Activated T-cell treated with anti-CD3 and anti-CD28 coated beads, Interleukin-2, amount 50 U/mL, for 72 hours (primary cell): ENCODE measurements around the gene CDR2L. TPM values are rescaled to one million over a fixed set of nuclear protein-coding genes. Genes with fewer than 3 reads are reported as not detected.
A peak's percentile ranks its signal among the peaks of the same experiment; 100 is the strongest.

Experiments used
- ATAC-seq, 2 donors: fragments of 150-1000 bp; cut with Tn5 transposase; replicated peaks in 1 of 2; 2 replicates each; pipeline ENCODE4 v1.10.0; 2021; ENCODE audit warnings: moderate library complexity in 2 of 2, mild to moderate bottlenecking in 1 of 2
- DNase-seq, 2 donors: peaks; one replicate each; pipeline ENCODE4 v3.0.0; 2021 to 2022; ENCODE audit warnings: mixed read lengths in 1 of 2
- H3K27ac Mint-ChIP-seq: one replicate; pipeline ENCODE4 v1.8.0; 2022; ENCODE audit warnings: mild to moderate bottlenecking, moderate library complexity, mixed read lengths
- H3K27me3 Mint-ChIP-seq: one replicate; pipeline ENCODE4 v1.8.0; 2022; ENCODE audit warnings: low read depth, mixed read lengths
- H3K36me3 Mint-ChIP-seq, 2 donors: one replicate each; pipeline ENCODE4 v1.8.0; 2022; ENCODE audit warnings: mixed read lengths in 2 of 2, mild to moderate bottlenecking in 1 of 2; ENCODE audit not compliant: insufficient read depth in 2 of 2
- H3K4me1 Mint-ChIP-seq: one replicate; pipeline ENCODE4 v1.8.0; 2022; ENCODE audit warnings: low read depth, mixed read lengths
- H3K4me3 Mint-ChIP-seq, 2 donors: one replicate each; pipeline ENCODE4 v1.8.0; 2022; ENCODE audit warnings: mild to moderate bottlenecking in 2 of 2, mixed read lengths in 2 of 2, moderate library complexity in 2 of 2
- H3K9me3 Mint-ChIP-seq, 2 donors: one replicate each; pipeline ENCODE4 v1.8.0; 2022; ENCODE audit warnings: mixed read lengths in 2 of 2
- total RNA-seq, 2 donors: library from RNA; stranded (reverse); gene quantifications; one replicate each; pipeline ENCODE4 v1.2.3, GENCODE V29; 2022

Gene CDR2L
- total RNA-seq = under 1 TPM; 0.56 to 0.72 TPM

- peak; percentile 95 to 96 for DNase-seq
- Mint-ChIP-seq H3K4me1 (peaks cover 18% of the 10 kb centered on the region), H3K27ac (no peak within 1 kb of the TSS), H3K4me3 (peak within 1 kb of the TSS; percentile 93 to 95), H3K27me3 (peaks cover 6% of the 10 kb centered on the region), H3K9me3 (no peaks in the 10 kb centered on the region), H3K36me3 (no peaks in the 10 kb centered on the region)
- peak; percentile 97 to 98 for ATAC-seq
These were observed at the start of gene CDR2L for GRCh38 chr17:74987418-74987908. Gene CDR2L (plus strand): TSS chr17:74987632. CDS start chr17:74988044, 412 bp downstream.

DNA sequence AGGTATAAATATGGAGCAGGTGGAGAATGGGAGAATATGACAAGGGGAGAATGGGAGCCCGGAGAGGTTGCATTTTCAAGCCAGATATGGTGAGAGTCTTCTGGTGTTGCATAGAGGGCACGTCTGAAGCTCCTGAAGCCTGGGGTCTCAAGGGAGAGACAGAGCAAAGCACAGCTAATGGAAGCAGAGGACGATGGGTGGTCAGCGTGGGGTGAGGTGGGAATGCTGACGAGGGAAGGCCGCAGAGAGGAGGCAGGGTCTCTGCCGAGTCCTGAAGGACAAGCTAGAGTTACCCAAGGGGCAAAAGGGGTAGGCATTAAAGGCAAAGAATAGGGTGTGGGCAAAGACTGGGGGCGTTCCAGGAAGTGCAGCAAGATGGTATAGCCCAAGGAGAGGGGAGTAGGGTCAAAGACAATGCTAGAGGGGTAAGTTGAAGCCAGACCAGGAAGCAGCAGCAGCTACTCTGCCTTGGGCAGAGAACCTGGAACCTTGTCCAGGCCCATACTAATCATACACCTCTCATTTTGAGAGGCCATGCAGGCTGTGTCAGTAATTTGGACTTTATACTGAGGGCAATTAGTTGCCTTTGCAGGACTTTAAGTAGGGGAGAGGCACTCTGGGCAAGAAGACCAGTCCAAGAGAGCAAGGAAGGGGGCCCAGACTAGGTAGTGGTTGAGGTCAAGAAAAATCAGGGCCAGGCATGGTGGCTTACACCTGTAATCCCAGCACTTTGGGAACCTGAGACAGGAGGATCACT, 49.1 kb upstream of the CDR2L start:
- Mint-ChIP-seq H3K36me3 (no peaks in the 10 kb centered on the region), H3K4me3 (no peak overlapping the region), H3K27me3 (peaks cover 56% of the 10 kb centered on the region), H3K4me1 (no peaks in the 10 kb centered on the region), H3K27ac (no peak overlapping the region), H3K9me3 (no peaks in the 10 kb centered on the region)
- no peak for DNase-seq
- no peak for ATAC-seq

- Mint-ChIP-seq H3K36me3 (no peaks in the 10 kb centered on the region), H3K27me3 (peaks cover 56% of the 10 kb centered on the region), H3K4me1 (no peaks in the 10 kb centered on the region), H3K4me3 (no peak overlapping the region), H3K9me3 (no peaks in the 10 kb centered on the region), H3K27ac (no peak overlapping the region)
- DNase-seq (no peak), ATAC-seq (no peak)
These were observed 47.9 kb upstream of the CDR2L start for GRCh38 chr17:74939534-74939933.

GRCh38 chr17:74941128-74941725, 46.2 kb upstream of the CDR2L start:
- no peaks in the 10 kb centered on the region for H3K36me3 Mint-ChIP-seq
- DNase-seq (no peak), ATAC-seq (no peak)
- H3K27me3 Mint-ChIP-seq = peaks cover 44% of the 10 kb centered on the region
- no peak overlapping the region for H3K27ac Mint-ChIP-seq
- H3K4me3 Mint-ChIP-seq = no peak overlapping the region
- no peaks in the 10 kb centered on the region for H3K4me1 Mint-ChIP-seq
- H3K9me3 Mint-ChIP-seq = no peaks in the 10 kb centered on the region

DNA sequence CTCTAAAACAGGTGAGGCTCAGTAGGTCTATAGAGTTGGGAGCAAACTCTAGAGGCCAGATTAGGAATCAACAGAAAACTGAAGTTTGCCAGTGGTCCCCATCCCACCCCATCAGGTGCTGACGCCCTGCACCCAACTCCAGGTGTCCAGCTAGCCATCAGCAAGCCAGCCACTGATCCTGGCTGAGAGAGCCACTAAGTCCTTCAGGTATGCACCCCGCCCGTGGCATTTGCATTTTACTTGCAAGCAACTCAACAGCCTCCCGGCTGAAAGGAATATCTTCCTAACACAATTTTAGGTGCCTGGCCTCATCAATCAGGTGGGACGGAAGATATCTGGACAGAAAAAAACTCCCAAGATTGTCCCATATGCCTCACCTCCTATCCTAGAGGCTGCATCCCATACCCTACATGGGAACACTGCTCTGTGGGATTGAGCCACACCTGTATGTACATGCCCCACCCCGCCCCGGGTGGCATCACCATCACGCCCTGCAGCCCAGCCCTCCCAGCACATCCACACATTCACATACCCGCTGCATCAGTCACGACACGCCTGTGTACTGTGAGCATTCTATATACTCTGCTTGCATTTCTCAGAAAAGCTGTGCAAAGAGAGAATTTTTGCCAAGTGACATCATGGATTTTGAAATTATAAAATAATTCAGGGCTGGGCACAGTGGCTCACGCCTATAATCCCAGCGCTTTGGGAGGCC, 43.5 kb upstream of the CDR2L start:
- ATAC-seq (no peak), DNase-seq (no peak)
- Mint-ChIP-seq H3K27me3 (peaks cover 18% of the 10 kb centered on the region), H3K4me3 (no peak overlapping the region), H3K4me1 (no peaks in the 10 kb centered on the region), H3K9me3 (no peaks in the 10 kb centered on the region), H3K36me3 (no peaks in the 10 kb centered on the region), H3K27ac (no peak overlapping the region)

GRCh38 chr17:74945543-74945942, 41.9 kb upstream of the CDR2L start:
- Mint-ChIP-seq H3K4me3 (no peak overlapping the region), H3K9me3 (no peaks in the 10 kb centered on the region)
- peak in 1 of 2 donors; percentile 17 for ATAC-seq

DNA sequence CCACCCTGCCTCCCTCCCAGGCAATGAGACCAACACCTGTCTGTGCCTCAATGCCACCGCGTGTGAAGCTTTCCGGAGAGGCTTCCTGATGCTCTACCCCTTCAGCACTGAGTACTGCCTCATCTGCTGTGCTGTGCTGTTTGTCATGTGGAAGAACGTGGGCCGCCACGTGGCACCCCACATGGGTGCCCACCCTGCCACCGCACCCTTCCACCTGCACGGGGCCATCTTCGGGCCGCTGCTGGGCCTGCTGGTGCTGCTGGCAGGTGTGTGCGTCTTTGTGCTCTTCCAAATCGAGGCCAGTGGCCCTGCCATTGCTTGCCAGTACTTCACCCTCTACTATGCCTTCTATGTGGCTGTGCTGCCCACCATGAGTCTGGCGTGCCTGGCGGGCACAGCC, 40.8 kb upstream of the CDR2L start:
- Mint-ChIP-seq H3K4me3 (no peak overlapping the region), H3K27me3 (peaks cover 12% of the 10 kb centered on the region), H3K9me3 (no peaks in the 10 kb centered on the region), H3K36me3 (no peaks in the 10 kb centered on the region), H3K27ac (no peak overlapping the region), H3K4me1 (no peaks in the 10 kb centered on the region)
- DNase-seq (no peak), ATAC-seq (no peak)

More at GRCh38 chr17:74945543-74945942, 41.9 kb upstream of the CDR2L start:
- Mint-ChIP-seq H3K27me3 (peaks cover 12% of the 10 kb centered on the region), H3K27ac (no peak overlapping the region), H3K36me3 (no peaks in the 10 kb centered on the region), H3K4me1 (no peaks in the 10 kb centered on the region)
- no peak for DNase-seq

GRCh38 chr17:74947041-74947754, 40.2 kb upstream of the CDR2L start:
- Mint-ChIP-seq H3K9me3 (no peaks in the 10 kb centered on the region), H3K4me3 (no peak overlapping the region), H3K27me3 (peaks cover 12% of the 10 kb centered on the region), H3K4me1 (no peaks in the 10 kb centered on the region), H3K27ac (no peak overlapping the region), H3K36me3 (no peaks in the 10 kb centered on the region)
- ATAC-seq (no peak), DNase-seq (no peak)

- Mint-ChIP-seq H3K4me3 (no peak overlapping the region), H3K4me1 (no peaks in the 10 kb centered on the region), H3K27me3 (no peaks in the 10 kb centered on the region), H3K9me3 (no peaks in the 10 kb centered on the region), H3K27ac (no peak overlapping the region), H3K36me3 (no peaks in the 10 kb centered on the region)
- DNase-seq (no peak), ATAC-seq (no peak)
These were observed 37.8 kb upstream of the CDR2L start for GRCh38 chr17:74949455-74950115.

DNA sequence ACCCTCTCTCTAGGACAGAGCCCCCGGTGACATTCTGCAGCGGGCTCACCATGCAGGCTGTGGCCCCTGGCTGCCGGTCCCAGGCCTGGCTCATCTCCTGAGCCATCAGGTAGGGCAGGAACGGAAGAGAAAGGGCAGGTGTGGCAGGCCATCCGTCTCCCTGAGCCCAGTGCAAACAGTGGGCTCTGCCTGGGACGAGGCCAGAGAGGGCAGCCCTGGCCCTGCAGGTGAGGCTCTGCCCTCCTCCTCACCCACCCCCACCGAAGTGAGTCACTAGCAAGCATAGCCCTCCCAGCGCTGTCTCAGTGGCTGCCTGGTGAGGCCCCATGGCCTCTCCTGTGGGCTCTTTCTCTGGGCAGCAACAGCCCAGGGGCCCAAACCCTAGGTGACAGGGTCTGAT, 37.2 kb upstream of the CDR2L start:
- no peaks in the 10 kb centered on the region for H3K9me3 Mint-ChIP-seq
- no peak overlapping the region for H3K27ac Mint-ChIP-seq
- ATAC-seq = no peak
- no peaks in the 10 kb centered on the region for H3K4me1 Mint-ChIP-seq
- H3K4me3 Mint-ChIP-seq = no peak overlapping the region
- no peaks in the 10 kb centered on the region for H3K36me3 Mint-ChIP-seq
- H3K27me3 Mint-ChIP-seq = no peaks in the 10 kb centered on the region
- DNase-seq = no peak

GRCh38 chr17:74951065-74951464, 36.4 kb upstream of the CDR2L start:
- Mint-ChIP-seq H3K27me3 (no peaks in the 10 kb centered on the region), H3K4me1 (no peaks in the 10 kb centered on the region), H3K4me3 (no peak overlapping the region), H3K36me3 (no peaks in the 10 kb centered on the region), H3K9me3 (no peaks in the 10 kb centered on the region), H3K27ac (no peak overlapping the region)
- DNase-seq (no peak), ATAC-seq (no peak)

- Mint-ChIP-seq H3K36me3 (no peaks in the 10 kb centered on the region), H3K9me3 (no peaks in the 10 kb centered on the region), H3K4me1 (no peaks in the 10 kb centered on the region), H3K4me3 (no peak overlapping the region), H3K27me3 (no peaks in the 10 kb centered on the region), H3K27ac (no peak overlapping the region)
- DNase-seq = no peak
- ATAC-seq = no peak
These were observed 35.6 kb upstream of the CDR2L start for GRCh38 chr17:74951680-74952421.
